Measurements from ENCODE around the gene FREM2. TPM values are rescaled to one million over a fixed set of nuclear protein-coding genes. Genes with fewer than 3 reads are reported as not detected.

Gene FREM2
- total RNA-seq, 3 donors from 2014 or later (not counting 1 experiment from before 2014, with no cell fraction given), result not detected

GRCh38 chr13:38803531-38803930 is 116.7 kb downstream of the FREM2 start:
- Histone ChIP-seq H3K4me3 (ENCODE audit: low read length) (no peak overlapping the region), H3K27ac (ENCODE audit: low read length) (no peak overlapping the region), H3K4me1 (ENCODE audit: control insufficient read depth, insufficient read depth, low read length) (no peaks in the 10 kb centered on the region), H3K9me3 (ENCODE audit: control insufficient read depth, insufficient read depth, low read length) (peaks cover 8% of the 10 kb centered on the region), H3K27me3 (ENCODE audit: control insufficient read depth, insufficient read depth, low read length) (no peaks in the 10 kb centered on the region), H3K36me3 (ENCODE audit: control insufficient read depth, insufficient read depth, low read length) (no peaks in the 10 kb centered on the region)
- Mint-ChIP-seq H3K9me3 (peaks cover 8 to 13% of the 10 kb centered on the region in 2 donors), H3K4me1 (no peaks in the 10 kb centered on the region), H3K4me3 (no peak overlapping the region), H3K27me3 (ENCODE audit: low read depth in 2 of 2) (no peaks in the 10 kb centered on the region), H3K36me3 (peaks cover 8% of the 10 kb centered on the region), H3K27ac (no peak overlapping the region)
- intact Hi-C loops (cut with micrococcal nuclease), result no loop called here
- ATAC-seq (no peak), DNase-seq (no peak)
- no peak for TF ChIP-seq CTCF (IDR thresholded peaks at IDR 0.05)
- WGBS (ENCODE audit: insufficient coverage), result 90% methylated on average over 1 of the region's 2 CpGs

- intact Hi-C loops (cut with micrococcal nuclease), result no loop called here
- H3K27ac Mint-ChIP-seq, result no peak overlapping the region
- H3K9me3 Mint-ChIP-seq, result peaks cover 8 to 13% of the 10 kb centered on the region in 2 donors
- H3K4me1 Mint-ChIP-seq, result no peaks in the 10 kb centered on the region
- no peak overlapping the region for H3K4me3 Mint-ChIP-seq
- Histone ChIP-seq H3K4me1 (ENCODE audit: control insufficient read depth, insufficient read depth, low read length) (no peaks in the 10 kb centered on the region), H3K4me3 (ENCODE audit: low read length) (no peak overlapping the region), H3K9me3 (ENCODE audit: control insufficient read depth, insufficient read depth, low read length) (peaks cover 8% of the 10 kb centered on the region), H3K36me3 (ENCODE audit: control insufficient read depth, insufficient read depth, low read length) (no peaks in the 10 kb centered on the region), H3K27me3 (ENCODE audit: control insufficient read depth, insufficient read depth, low read length) (no peaks in the 10 kb centered on the region), H3K27ac (ENCODE audit: low read length) (no peak overlapping the region)
- WGBS (ENCODE audit: insufficient coverage), result 100% methylated on average over 1 of the region's 2 CpGs
- no peak for TF ChIP-seq CTCF (IDR thresholded peaks at IDR 0.05)
- no peak for ATAC-seq
- DNase-seq, result no peak
- H3K36me3 Mint-ChIP-seq, result peaks cover 8% of the 10 kb centered on the region
- no peaks in the 10 kb centered on the region for H3K27me3 Mint-ChIP-seq (ENCODE audit: low read depth in 2 of 2)
Observed at GRCh38 chr13:38804061-38804460, 117.2 kb downstream of the FREM2 start.

- Histone ChIP-seq H3K27me3 (ENCODE audit: control insufficient read depth, insufficient read depth, low read length) (no peaks in the 10 kb centered on the region), H3K4me1 (ENCODE audit: control insufficient read depth, insufficient read depth, low read length) (no peaks in the 10 kb centered on the region), H3K36me3 (ENCODE audit: control insufficient read depth, insufficient read depth, low read length) (no peaks in the 10 kb centered on the region), H3K4me3 (ENCODE audit: low read length) (no peak overlapping the region), H3K9me3 (ENCODE audit: control insufficient read depth, insufficient read depth, low read length) (peaks cover 8% of the 10 kb centered on the region), H3K27ac (ENCODE audit: low read length) (no peak overlapping the region)
- 68% methylated on average over 1 of the region's 1 CpG for WGBS (ENCODE audit: insufficient coverage)
- H3K4me1 Mint-ChIP-seq, result no peaks in the 10 kb centered on the region
- peaks cover 8 to 13% of the 10 kb centered on the region in 2 donors for H3K9me3 Mint-ChIP-seq
- DNase-seq (no peak), ATAC-seq (no peak)
- H3K36me3 Mint-ChIP-seq, result peaks cover 8% of the 10 kb centered on the region
- no peak overlapping the region for H3K4me3 Mint-ChIP-seq
- H3K27me3 Mint-ChIP-seq (ENCODE audit: low read depth in 2 of 2), result no peaks in the 10 kb centered on the region
- no peak for TF ChIP-seq CTCF (IDR thresholded peaks at IDR 0.05)
- no peak overlapping the region for H3K27ac Mint-ChIP-seq
- intact Hi-C loops (cut with micrococcal nuclease), result no loop called here
Observed at GRCh38 chr13:38804536-38804935, 117.7 kb downstream of the FREM2 start.

GRCh38 chr13:38814331-38814730 is 127.5 kb downstream of the FREM2 start:
- no peaks in the 10 kb centered on the region for H3K27me3 Mint-ChIP-seq (ENCODE audit: low read depth in 2 of 2)
- peaks cover 18 to 35% of the 10 kb centered on the region in 2 donors for H3K9me3 Mint-ChIP-seq
- TF ChIP-seq CTCF (IDR thresholded peaks at IDR 0.05), result no peak

More at GRCh38 chr13:38814331-38814730, 127.5 kb downstream of the FREM2 start:
- 43% methylated on average over 1 of the region's 1 CpG for WGBS (ENCODE audit: insufficient coverage)
- DNase-seq, result no peak
- Mint-ChIP-seq H3K36me3 (no peaks in the 10 kb centered on the region), H3K4me1 (no peaks in the 10 kb centered on the region), H3K27ac (no peak overlapping the region), H3K4me3 (no peak overlapping the region)
- intact Hi-C loops (cut with micrococcal nuclease), result no loop called here
- no peaks in the 10 kb centered on the region for H3K9me3 ChIP-seq (ENCODE audit: control insufficient read depth, insufficient read depth, low read length)
- no peaks in the 10 kb centered on the region for H3K4me1 ChIP-seq (ENCODE audit: control insufficient read depth, insufficient read depth, low read length)
- H3K36me3 ChIP-seq (ENCODE audit: control insufficient read depth, insufficient read depth, low read length), result no peaks in the 10 kb centered on the region
- H3K27ac ChIP-seq (ENCODE audit: low read length), result no peak overlapping the region
- no peaks in the 10 kb centered on the region for H3K27me3 ChIP-seq (ENCODE audit: control insufficient read depth, insufficient read depth, low read length)
- ATAC-seq, result no peak
- no peak overlapping the region for H3K4me3 ChIP-seq (ENCODE audit: low read length)

All from natural killer cell (primary cell).